GM19467 (cell line): ENCODE results near the gene PHF5A.
A peak's percentile ranks its signal among the peaks of the same experiment; 100 is the strongest.
"Not testable (repeated sequence)": the region's sequence is repeated elsewhere in the genome, so short reads cannot be mapped to it uniquely, and the experiment has no call there.

ENCODE experiments used
- ATAC-seq: cut with Tn5 transposase; IDR thresholded peaks from one replicate; pipeline ENCODE4 v1.9.1; 2021; ENCODE audit warnings: mild to moderate bottlenecking, moderate library complexity; ENCODE audit not compliant: unreplicated experiment

The PHF5A gene

DNA sequence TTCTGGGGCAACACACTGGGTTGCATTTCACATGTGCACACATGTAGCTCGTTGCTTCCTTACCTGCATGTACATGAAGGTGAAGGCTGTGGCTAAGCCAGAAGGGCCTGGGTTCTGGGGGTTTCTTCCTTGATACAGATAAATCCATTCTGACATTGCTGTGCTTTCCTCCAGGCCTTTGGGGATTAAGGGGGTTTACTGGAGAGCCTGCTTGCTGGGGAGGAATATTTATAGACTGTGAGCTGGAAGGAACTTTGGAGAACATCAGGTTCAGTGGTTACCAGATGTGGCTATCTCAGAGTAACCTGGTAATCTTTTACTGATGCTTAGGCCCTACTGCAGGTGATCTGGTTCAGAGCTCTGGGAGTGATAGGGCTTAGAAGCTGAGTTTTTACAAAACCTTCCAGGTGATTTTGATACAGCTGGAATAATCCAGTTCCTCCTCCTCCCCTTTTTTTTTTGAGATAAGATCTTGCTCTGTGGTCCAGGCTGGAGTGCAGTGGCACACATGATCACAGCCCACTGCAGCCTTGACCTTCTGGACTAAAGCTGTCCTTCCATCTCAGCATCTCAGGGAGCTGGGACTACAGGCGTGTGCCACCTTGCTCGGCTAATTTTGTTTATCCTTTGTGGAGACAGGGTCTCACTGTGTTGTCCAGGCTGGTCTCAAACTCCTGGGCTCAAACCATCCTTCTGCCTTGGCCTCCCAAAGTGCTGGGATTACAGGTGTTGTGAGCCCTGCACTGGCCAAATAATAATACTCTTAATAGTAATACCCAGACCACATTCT lies 20.3 kb upstream of the PHF5A start:
- ATAC-seq: no peak

DNA sequence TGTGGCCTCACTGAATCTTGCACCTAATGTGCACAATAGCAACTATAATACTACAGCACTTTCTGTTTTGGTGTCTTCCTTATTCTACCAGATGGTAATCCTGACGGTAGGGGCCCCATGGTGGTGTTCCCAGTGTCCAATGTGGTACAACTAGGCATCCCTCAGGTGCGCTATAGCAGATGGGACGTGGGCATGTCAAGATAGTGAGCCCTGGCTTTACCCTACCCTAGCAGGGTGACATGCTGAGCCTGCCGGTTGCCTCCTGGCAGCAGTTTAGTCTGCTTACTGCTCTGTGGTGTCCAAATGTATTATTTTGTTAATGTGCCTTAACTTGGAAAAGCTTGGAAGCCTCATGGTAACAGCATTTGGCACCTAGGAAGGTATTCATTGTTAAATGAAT lies 19.6 kb upstream of the PHF5A start:
- ATAC-seq: no peak

DNA sequence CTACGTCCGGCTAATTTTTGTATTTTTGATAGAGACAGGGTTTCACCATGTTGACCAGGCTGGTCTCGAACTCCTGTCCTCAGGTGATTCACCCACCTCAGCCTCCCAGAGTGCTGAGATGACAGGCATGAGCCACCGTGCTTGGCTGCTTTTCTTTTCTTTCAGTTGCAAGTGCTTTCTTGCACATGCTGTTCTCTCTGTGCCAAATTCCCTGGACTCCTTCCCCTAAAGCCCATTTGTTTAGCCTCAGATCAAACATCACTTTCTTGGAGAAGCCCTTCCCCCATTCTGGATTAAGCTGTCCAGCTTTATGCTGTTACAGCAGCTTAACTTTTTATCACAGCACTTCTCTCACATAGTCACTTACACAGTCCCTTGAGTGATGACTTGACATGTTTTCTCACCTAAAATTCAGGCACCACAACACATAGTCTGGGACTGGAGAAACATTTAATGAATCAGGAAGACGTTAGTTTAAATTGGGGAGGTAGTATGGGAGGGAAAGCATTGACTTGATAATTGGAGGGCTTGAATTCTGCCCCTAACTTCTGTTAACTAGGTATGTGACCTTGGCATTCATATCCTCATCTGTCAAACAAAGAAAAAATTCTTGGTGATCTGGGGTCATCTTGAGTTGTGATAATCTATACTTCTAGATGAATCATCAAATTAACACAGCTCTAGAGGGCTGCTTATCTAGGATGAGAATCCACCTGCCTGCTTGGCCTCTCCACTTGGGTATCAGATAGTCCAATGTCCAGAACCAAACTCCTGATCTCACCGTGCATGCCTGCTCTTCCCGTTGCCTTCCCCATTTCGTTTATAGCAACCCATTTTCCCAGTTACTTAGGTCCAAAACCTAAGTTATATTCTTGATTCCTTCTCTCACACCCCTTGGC lies 18.8 kb upstream of the PHF5A start:
- ATAC-seq: no peak

DNA sequence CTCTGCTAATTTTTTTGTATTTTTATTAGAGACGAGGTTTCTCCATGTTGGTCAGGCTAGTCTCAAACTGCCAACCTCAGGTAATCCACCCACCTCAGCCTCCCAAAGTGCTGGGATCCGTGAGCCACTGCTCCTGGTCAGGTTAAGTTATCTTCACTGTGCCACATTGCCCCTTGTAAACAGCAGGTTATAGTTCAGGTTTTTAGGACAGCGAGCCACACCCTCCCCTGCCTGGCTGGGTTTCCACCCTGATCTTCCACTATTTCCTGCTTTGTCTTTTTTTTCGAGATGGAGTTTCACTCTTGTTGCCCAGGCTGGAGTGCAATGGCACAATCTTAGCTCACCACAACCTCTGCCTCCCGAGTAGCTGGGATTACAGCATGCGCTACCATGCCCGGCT lies 16.5 kb upstream of the PHF5A start:
- no peak for ATAC-seq

DNA sequence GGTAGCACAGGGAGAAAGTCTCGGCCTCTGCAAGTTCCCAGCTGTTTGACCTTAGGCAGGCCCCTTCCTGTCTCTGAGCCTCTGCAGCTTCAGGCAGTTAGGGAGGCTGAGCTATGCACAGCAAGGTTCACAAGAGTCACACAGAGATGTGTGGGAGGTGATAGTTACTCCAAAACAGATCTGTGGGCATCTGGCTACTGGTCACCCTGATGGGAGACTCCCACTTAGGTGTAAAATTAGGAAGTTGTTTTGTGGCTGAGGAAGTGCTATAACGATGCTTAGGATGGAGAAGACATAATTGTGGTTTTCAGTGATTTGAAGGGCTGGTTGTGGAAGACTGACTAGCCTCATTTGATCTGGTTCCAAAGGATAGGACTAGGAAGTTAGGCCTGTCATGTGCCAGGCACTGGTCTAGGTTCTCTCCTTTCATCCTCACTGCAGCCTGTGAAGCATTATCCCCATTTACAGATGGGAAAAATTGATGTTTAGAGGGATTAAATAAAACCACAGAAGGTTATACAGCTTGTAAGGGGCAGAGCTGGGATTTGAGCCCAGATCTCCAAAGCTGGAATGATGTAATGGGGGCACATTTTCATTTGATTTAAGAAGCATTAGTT lies 13.9 kb upstream of the PHF5A start:
- no peak for ATAC-seq

DNA sequence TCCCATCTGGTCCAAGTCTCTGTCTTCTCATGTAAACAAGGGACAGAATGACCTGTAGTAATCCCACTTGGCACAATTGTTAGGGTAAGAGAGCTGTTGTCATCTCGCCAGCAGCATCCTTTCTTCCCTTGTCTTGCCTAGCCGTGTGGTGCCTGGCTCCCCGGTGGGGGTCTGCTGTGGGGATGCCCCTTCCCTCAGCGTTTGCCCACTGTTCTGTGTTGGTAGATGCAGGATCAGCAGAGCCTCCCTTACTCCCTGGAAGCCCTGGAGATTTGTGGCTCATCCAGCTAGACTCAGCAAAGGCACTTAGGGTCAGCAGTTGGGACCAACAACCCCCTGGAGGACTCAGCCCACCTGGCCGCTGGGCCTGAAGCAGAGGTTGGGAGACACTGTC lies 13.4 kb upstream of the PHF5A start:
- ATAC-seq: no peak

DNA sequence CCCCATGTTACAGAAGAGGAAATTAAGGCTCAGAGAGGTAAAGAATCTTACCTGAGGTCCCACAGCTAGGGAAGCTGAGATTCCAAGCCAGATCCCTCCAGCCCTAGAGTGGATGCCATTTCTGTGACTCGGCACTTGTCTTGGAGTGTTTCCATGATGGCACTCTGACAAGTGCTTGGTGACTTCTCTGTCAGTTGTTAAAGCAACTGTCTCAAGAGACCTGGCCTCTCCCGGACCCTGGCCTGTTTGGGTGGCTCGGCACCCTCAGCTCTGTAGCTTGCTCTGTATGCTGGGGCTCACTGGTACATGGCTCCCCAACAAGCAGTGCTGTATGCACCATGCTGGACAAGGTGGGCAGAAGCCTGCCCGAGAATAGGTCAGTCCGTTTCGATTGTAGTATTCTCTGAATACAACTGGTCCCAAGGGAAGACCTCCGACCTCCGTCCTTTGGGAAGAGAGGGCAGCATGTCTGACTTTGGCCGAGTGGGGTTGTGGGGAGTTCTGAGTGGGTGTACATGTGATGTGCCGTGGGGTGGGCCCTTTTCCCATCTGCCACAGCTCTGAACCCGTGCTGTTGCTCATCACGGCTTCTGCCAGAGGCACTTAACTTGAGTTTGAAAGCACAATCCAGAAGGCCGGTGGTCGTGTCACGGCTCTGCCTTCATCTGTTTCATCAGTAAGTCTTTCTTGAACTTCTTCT lies 12.8 kb upstream of the PHF5A start:
- ATAC-seq: no peak

DNA sequence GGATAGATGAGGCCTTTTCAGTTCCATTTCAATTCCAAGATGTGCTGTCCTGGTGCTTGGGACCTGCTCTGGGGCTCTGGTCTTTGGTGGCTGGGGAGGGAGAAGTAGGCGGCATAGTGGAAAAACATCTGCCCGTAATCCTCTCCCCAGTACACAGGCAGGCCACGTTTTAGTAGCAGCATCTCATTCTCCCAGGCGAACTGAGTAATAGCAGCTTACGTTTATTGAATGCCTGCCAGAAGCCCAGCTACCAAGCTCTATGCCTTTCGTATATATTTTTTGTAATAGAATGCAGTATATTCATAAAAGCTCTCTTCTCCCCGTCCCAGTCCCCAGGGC lies 11.9 kb upstream of the PHF5A start:
- ATAC-seq: no peak

DNA sequence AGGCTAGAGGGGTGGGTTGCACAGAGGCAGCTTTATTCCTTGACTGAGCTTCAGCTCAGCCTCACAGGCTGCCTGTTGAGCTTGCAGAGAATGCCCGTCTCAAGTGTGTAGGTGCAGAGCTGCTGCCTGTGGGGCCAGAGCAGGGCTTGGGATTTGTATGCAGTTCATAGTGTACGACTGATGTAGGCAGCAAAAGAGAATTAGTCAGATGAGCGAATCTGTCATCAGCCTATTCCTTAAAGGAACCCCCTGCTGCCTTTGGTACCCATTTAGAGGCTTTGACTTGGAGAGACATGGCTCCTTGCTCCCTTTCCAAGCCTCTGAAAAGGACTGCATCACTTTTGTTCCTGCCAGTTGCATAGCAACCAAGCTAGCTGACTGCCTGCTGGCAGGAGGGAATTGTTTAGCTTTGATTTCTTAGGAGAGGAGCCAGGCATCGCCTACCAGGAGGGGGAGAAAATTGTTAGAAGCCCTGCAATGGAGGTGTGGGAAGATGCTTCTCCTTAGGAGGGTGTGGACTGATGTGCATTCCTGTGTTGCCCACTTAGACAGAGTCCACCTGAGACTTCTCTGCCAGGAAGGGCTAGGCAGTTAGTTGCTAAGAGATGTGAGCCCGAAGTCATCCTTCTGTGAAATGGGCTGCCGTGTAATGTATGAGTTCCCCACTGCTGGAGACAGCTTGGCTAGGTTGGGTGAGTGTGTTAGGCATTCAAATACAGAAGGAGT lies 11.3 kb upstream of the PHF5A start:
- ATAC-seq: no peak

DNA sequence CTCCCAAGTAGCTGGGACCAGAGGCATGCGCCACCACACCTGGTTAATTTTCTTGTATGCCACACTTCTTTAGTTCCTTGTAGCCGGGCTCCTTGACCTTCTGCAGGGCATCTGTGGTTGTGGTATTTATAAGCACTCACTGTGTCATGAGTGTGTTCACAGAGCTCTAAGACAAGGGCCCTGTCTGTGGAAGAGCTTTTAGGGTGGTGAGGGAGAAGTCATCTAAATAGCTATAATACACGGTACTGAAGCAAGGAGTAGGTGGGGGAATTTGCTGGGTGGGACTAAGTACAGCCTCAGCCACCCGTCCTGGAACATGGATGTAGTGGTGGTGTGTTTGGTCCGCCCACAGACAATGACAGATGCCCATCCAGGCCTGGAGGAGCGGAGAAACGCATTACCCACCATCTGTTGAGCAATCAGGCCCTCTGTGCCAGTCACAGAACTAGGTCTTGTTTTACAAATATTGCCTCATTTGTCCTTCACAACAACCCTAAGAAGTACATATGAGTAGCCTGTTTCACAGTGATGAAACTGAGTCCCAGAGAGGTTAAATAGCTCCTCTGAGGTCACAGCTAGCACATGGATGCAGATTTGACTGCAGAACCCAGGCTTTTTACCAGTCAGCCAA lies 10.5 kb upstream of the PHF5A start:
- ATAC-seq: no peak

DNA sequence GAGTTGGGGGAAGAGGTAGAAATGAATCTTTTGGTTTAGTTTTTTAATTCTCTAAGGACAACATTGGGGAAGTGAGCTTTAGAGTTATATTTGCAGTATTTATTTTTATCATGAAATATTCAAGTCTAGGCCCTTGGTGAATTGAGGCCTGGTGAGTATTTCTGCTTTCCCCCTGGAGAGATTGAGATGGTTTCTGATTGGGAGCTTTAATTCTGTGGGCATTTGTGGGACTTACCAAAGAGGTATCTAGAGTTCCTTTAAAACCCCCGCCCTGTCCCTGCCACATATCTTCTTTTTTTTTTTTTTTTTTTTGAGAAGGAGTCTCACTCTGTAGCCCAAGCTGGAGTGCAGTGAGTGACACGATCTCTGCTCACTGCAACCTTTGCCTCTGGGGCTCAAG lies 10.0 kb upstream of the PHF5A start:
- ATAC-seq: no peak

DNA sequence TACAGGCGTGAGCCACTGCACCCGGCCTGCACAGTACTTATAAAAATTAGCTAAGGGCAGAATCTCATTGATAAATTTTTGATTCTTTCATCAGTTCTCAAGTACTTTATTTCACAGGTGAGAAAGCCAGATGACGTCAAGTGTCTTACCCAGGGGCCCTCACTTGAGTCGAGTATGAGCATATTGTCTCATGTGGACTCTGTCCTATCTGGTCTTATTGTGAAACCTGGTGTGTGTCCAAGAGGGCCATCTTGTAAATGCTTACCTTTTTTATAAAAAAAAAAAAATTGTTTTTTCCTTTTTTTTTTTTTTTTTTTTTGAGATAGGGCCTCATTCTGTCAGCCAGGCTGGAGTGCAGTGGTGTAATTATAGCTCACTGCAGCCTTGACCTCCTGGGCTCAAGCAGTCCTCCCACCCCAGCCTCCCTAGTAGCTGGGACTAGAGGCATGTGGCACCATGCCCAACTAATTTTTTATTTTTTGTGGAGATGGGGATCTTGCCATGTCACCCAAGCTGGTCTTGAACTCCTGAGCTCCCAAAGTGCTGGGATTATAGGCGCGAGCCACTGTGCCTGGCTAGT lies 6.5 kb upstream of the PHF5A start:
- ATAC-seq: no peak

DNA sequence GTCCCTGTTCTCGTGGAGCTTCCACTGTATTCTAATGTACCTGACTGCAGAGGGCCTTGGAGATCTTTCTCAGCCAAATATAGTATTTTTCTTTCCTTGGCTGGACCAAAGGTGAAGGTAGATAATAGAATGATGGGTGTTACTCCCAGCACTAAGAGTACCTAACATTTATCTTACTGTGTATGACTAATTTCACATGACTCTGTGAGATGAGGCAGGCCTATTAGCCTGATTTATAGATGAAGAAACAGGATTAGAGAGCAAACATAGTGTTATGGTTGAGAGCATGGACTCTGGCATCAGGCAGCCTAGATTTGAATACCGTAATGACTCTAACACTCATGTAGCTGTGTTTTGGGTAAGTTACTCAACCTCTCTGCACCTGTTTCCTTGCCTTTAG lies 3.1 kb upstream of the PHF5A start:
- no peak for ATAC-seq

DNA sequence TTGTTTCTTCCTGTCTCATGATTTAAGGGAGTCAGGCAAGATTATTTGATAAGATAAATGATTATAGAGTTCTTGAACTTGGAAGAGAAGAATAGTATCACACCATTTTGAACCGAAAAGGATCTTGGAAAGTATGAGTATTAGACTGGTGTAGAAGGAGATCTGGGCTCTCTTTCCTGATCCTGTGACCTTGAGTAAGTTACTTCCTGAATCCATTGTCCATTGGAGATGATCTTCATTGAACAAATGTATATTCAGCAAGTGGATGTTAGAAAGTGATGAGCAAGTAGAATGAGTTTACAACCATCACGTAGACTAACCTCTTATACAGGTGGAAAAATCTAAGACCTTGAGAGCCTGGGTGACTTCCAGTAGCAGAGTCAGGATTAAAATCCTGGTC lies 2.4 kb upstream of the PHF5A start:
- ATAC-seq: no peak

DNA sequence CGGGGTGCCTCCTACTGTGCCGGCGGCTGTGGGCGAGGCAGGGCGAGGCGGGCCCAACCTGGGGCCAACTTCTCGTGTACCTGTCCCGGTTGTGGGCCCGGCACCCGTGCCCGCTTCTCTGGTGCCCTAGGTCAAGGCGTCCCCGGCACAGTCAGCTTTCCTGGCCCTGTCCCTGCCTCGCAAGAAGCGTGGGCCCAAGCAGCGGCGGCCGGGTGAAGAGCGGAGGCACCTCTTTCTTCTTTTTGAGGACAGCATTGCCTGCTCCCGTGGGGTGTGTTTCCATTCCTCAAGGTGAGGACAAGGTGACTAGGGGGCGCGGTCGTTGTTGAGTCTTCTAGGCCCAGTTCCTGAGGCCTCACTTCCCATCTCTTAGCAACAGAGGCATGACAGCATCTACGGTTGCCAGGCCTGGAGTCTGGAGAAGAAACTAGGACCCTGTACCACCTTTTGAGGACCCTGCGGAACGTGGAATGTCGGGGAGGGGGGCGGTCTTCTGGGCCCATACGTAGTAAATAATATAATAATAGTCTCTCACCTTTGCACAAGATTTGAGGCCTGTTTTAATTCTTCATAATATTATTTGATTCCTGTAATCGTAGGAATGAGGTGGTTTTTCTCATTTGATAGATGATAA lies 843 bp upstream of the PHF5A start:
- peak; percentile 14 for ATAC-seq

DNA sequence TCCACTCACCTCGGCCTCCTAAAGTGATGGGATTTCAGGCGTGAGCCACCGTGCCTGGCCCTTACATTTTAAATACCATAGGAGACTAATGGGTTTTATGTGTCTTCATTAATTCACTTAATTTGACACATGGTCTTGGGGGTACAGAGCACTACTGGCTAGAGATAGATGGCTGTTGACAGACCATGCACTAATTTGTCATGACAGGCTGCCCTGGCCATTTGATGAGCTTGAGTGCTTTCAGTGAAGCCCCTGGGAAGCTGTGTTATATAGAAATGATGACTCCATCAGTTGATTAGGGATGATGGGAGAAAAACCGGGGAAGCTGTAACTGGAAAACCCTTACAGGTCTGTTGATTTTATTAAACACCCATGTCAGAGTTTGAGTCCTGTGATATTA lies 6.6 kb downstream of the PHF5A start:
- ATAC-seq: no peak

DNA sequence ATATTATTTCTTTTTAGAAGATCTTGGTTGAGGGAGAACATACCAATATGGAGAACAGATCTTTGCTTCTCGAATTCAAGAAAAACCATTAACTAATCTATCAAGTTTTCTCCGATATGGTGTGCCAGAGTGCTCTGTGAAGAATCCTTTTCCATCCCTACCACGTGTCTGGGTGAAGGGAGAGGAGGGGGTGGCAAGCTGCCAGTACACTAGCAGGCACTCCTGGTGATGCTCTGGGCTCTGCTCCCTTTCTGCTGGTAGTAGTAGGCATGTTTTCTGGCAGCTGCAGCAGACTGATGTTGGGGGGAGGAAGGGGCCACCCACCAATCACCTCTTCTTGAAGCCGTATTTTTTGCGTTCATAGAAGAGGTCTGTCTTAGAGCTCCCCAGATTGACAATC lies 8.4 kb downstream of the PHF5A start:
- ATAC-seq: not testable (repeated sequence)

DNA sequence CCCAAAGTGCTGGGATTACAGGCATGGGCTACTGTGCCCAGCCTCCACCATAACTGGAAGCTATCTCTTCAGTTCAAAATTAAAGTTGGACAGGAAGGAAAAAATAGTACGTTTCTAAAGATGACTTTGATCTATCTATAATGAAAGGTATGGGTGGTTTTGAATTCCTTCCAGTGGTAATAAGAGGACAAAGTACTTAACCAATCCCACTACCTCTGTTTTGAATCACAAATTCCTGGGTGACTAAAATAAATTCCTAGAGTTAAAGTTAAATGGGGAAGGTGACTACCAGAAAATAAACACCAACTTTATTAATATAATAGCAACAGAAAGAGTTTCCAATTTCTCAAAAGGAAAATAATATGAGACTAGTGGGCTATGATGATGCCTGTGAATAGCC lies 9.1 kb downstream of the PHF5A start:
- no peak for ATAC-seq

DNA sequence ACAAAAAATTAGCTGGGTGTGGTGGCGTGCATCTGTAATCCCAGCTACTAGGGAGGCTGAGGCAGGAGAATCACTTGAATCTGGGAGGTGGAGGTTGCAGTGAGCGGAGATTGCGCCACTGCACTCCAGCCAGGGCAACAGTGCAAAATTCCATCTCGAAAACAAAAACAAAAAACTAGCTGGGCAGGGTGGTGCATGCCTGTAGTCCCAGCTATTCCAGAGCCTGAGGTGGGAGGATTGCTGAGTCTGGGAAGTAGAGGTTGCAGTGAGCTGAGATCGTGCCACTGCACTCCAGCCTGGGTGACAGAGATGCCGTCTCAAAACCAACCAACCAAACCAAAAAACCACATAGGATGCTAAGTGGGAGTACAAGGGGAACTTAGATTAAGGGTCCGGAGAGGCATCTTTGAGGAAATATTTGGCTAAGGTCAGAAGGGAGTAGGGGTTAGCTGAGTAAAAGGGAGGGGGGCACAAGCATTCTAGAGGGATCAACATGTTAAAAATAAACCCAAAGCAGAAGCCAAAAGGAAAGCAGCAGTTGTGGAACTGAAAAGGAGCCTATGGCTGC lies 10.2 kb downstream of the PHF5A start:
- no peak for ATAC-seq
